SK-MEL-5 (cell line): Measurements from ENCODE around the gene CCDC91. TPM values are rescaled to one million over a fixed set of nuclear protein-coding genes. Genes with fewer than 3 reads are reported as not detected.
"Not testable (repeated sequence)": the region's sequence is repeated elsewhere in the genome, so short reads cannot be mapped to it uniquely, and the experiment has no call there.

Source experiments
- DNase-seq: peaks from one replicate; pipeline ENCODE4 v3.0.0-alpha.2; 2016; ENCODE audit warnings: low read depth, low spot score
- in situ Hi-C: cut with HindIII; loops from 2 replicates; pipeline ENCODE4 v1.10.0; 2016; ENCODE audit warnings: low sequenced_read_pairs, high pct_unique_total_duplicates, low pct_unique_long_range_greater_than_20kb
- total RNA-seq: library from RNA; depleted of rRNA; stranded (reverse); fragments of >200 nt; shearing (Covaris generic); gene quantifications from 2 replicates; pipeline ENCODE4 v1.2.3, GENCODE V29; 2014

The CCDC91 gene
- total RNA-seq, 1 experiment from 2014 or later, result 22.7 TPM

DNA sequence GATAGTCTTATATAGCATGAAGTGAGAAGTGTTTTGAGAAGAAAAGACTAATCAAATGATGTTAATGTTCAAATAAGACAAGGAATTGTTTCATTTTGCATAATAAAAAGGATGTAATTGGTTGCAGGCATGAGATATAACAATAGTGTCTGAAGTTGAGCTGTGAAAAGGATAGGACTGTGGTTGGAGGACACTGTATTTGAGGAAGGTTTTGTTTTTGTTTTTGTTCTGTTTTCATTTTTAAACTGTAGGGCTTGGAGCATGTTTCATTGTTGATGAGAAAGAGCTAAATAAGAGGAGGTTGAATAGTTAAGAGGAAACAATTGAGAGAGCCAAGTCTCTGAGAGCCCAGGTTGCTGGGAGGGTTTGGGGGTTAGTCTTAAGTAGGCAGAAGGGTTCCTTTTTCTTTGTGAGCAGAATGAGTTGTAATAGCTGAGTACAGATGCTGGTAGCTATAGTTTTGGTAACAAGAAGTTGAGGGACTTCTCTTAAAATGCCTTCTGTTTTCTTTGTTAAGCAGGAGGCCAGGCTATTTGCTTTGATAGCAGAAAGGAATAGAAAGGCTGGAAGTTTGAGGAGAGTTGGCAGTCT, 58.4 kb downstream of the CCDC91 start:
- in situ Hi-C loops, result no loop called here
- no peak for DNase-seq

DNA sequence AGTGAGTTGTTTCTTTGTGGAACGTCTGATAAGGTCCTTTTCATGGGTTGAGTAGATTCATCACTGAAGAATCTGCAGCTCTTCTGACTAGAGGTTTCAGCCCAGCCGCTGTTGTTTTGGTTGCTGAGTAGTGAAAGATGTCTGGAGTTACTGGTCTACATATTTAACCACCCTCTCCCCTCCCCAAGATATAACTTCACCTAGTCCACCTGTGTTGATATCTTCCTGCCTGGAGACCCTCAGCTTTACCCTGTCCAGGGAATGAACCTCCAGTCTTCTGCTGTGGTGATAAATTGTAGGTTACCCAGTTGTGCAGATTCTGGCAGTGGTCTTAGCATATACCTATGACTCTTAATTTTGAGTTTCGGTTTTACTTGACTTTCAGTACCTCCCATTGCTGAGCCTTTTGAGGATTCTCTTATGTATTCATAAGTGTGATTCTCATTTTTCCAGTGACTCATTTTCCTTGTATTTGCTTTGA, 62.9 kb downstream of the CCDC91 start:
- no peak for DNase-seq
- in situ Hi-C loops, result no loop called here

DNA sequence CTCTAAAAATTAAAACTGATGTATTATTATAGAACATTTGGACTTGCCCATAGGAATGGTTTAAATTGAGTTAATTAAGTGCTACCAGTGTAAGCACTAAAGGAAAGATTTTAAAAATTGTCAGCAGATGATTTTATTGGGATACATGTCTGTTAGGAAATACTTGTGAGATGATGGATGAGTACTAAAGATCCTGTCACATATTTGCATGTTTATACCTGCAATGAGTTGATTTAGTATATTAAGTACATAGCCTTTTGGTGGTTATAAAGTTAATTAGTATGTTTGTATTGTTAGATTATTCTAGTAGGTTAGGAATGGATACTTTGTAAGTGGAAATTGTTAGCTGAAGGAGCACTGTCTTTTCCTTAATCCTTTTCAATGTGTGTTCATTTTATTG, 67.2 kb downstream of the CCDC91 start:
- in situ Hi-C loops, result no loop called here
- no peak for DNase-seq

DNA sequence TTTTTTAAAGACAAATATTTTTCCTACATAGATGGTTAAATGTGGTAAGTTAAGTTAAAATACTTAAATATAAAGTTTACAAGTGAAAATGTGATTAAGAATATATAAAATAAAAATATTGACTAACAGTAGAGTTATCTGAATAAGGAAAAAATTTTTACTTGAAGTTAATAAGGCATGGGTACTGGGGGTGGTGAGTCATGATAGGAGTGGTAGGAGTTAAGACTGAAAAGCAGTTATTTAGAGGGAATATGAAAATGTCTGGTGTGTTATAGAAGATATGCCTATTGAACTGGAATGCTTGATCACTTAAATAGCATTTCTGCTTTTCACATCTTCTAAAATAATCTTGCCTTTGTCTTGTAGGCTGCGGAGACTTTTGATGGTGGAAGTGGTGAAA, 68.7 kb downstream of the CCDC91 start:
- in situ Hi-C loops, result no loop called here
- DNase-seq, result no peak

DNA sequence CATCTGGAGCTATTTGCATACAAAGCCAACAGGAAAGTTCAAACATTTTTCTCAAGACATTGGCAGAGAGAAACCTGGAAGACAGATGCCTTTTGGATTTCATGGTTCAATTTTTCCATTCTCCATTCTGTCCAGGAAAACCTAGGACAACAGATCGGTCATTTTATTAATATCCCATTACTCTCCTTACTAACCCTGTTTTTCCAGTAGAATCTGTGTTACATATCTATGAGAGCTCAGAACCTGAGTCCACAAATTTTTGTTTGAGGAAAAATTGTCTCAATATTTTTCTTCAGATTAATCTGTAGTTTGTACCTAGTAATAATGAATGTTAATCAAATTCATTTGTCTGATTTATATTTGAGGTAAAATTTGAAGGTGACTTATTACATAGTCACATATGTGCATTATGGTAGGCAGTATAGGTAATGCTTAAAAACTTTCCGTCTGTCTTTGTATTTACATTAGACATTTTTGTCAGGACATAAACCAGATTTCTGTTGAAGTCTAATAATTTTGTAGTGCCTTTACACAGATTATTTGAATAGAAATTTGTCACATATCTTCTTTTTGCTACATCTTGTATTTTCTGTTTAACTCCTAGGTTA, 75.3 kb downstream of the CCDC91 start:
- in situ Hi-C loops, result no loop called here
- DNase-seq, result no peak

DNA sequence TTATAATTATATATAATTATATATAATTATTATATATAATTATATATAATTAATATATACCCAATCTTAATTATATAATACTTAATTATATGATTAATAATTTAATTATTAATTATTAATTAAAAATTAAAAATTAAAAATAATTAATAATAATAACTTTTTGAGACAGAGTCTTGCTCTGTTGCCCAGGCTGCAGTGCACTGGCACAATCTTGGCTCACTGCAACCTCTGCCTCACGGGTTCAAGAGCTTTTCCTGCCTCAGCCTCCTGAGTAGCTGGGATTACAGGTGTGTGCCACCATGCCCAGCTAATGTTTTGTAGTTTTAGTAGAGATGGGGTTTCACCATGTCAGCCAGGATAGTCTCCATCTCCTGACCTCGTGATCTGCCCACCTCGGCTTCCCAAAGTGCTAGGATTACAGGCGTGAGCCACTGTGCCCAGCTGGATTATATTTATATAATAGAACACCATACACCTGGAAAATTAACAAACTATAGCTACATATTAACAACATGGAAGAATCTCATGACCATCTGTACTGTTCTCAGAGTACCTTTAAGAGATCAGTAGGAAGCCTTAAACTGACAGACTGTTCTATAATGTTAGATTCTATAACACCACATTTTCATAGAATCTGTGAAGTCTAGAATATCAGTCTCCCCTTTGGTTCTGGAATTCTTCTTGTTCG, 77.8 kb downstream of the CCDC91 start:
- in situ Hi-C loops, result not testable (repeated sequence)

DNA sequence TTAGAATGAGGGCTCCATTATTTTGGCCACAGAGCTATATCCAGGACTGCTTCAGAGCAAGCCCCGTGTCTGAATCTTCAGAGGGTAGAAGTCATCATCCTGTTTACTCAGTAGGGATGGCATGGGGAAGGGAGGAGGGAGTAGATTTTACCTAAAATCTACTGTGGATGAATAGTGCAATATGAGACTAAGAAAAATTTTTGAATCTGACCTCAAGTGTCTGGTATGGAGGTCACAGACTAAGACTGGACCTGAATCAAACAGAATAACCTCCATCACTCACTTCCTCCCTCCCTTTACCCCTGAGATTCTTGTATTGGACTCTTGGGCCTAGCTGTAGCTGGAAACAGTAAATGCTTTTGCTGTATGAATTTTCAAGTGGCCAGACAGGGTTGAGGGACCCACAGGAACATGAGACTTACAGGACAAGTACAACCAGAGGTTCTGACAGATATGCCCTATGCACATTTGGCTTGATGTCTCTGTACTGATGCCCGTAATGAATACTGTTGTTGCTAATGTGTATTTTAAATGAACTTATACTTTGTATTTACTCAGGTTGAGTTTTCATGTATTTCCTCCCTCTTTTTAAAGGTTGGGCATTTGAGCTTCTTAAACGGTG, 78.5 kb downstream of the CCDC91 start:
- in situ Hi-C loops, result no loop called here
- DNase-seq, result no peak

More for the DNA sequence above, 77.8 kb downstream of the CCDC91 start:
- DNase-seq, result not testable (repeated sequence)

DNA sequence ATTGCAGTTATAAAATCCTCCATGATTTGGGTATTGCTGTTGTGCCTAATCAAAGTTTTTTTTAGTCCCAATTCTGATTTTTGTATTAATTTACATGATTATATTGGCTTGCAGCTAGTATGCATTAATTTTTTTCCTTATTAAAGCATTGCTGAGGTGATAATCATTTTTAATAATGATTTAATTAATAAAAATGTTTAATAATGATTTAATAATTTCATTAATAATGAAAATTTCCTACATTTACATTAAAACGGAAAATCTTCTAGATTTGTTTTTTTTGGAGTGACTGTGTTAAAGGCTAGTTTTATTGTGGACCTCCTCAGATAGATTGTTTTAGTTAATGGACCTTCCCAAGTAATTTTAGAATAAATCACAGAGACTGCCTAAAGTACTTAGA, 79.6 kb downstream of the CCDC91 start:
- in situ Hi-C loops, result no loop called here
- DNase-seq, result no peak

DNA sequence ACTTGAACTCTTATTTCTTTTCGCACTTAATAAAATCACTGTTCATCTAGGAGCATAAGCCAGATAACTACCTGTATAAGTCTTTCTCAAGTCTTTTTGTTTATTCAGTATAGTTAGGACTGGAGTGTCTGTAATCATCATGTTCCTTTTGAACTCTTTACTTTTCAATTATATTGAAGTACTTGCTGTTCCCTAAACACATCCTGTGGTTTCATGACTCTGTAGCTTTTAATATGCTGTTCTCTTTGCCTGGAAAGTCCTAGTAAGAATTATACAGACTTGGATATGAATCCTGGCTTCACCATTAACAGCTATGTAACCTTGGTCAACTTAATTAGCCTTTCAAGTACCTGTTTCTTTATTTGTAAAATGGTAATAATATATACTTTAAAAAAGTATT, 88.2 kb downstream of the CCDC91 start:
- in situ Hi-C loops, result no loop called here
- DNase-seq, result no peak

DNA sequence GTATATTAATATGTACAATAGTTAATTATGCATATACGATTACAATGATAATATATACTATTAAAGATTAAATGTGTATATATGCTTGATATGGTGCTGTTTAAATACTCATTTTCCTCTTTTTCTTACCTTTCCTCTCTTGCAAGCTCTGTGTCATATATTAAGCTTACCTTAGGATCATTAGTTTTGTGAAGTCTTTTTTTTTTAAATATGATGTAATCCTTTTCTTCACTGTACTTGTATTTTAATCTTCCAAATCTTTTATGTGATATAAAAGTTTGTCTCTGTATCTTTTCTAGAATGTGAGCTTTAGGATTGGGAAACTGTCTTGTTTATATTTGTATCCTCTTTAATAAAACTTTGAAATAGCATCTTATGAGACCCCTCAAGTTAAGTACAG, 88.7 kb downstream of the CCDC91 start:
- DNase-seq, result no peak
- in situ Hi-C loops, result no loop called here

DNA sequence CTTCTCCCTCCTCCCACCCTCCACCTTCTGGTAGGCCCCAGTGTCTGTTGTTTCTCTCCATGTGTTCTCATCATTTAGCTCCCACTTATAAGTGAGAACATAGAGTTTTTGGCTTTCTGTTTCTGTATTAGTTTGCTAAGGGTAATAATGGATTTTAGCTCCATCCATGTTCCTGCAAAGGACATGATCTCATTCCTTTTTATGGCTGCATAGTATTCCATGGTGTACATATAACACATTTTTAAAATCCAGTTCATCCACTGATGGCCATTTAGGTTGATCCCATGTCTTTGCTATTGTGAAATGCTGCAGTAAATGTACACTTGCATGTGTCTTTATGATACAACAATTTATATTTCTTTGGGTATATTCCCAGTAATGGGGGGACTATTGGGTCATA, 96.1 kb downstream of the CCDC91 start:
- DNase-seq, result no peak
- in situ Hi-C loops, result no loop called here

DNA sequence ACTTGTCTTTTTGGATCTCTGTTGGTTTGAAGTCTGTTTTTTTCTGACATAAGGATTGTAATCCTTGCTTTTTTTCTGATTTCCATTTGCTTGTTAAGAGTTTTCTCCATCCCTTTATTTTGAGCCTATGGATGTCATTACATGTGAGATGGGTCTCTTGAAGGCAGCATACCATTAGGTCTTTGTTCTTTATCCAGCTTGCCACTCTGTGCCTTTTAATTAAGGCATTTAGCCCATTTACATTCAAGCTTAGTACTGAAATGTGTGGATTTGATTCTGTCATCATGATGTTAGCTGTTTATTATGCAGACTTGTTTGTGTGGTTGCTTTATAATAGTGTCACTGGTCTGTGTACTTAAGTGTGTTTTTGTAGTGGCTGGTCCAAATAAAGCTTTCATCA, 100.0 kb downstream of the CCDC91 start:
- no peak for DNase-seq
- in situ Hi-C loops, result no loop called here

DNA sequence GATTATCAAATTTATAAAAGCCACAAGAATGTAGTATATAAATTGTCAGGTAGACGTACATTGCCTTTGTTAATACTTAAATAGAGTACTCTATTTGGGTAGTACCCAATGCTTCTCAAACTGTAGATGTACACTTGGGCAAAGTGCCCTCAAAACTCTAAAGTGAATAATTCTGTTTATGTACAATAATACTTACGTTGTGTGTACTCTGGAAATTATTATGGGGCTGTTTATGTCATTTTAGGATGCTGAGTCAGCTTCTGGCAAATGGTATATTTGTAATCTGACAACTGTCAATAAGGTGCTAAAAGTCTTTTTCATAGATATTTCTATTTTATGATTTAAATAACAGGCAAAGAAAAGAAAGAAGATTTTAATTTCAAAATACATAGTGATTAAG, 102.4 kb downstream of the CCDC91 start:
- in situ Hi-C loops, result no loop called here
- DNase-seq, result no peak

DNA sequence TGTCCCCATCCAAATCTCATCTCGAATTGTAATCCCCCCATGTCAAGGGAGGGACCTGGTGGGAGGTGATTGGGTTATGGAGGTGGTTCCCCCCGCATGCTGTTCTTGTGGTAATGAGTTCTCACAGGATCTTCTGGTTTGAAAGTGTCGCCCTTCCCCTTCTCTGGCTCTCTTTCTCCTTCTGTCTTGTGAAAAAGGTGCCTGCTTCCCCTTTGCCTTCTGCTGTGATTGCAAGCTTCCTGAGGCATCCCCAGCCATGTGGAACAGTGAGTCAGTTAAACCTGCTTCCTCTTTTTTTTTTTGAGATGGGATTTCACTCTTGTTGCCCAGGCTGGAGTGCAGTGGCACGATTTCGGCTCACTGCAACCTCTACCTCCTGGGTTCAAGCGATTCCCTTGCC, 104.0 kb downstream of the CCDC91 start:
- in situ Hi-C loops, result no loop called here
- DNase-seq, result no peak

DNA sequence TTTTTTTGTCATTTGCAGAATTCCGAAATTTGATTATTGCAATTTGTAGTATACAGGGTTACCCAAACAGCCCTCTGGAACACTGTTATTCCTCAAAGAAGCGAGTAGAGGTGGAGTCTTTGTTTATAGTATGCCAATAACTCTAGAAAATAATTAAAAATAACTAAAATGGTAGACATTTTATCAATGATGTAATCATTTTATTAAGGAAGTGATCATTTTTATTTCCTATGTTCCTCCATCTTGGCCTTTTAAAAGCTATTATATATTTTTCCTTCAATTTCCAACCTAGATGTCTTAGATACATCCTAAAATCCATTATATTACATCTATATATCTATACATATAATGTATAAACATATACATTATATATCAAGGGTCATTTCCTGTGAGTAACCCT, 106.0 kb downstream of the CCDC91 start:
- DNase-seq, result no peak
- in situ Hi-C loops, result no loop called here

DNA sequence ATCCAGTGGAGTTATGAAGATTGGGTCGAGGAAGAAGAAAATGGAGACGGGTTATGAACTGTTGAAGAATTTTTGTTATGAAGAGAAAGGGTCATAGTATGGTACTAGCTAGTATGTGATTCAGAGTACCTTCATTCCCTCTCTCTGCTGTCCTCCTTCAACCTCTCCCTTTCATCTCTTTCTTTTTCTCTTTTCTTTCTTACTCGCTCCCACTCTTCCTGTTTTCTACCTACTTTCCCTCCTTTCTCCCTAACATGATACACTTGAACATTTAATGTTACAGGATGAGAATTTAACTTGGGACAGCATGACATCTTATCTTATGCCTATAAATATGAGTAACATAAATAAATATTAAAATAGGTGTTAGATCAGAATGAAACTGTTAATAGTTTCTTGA, 112.9 kb downstream of the CCDC91 start:
- in situ Hi-C loops, result no loop called here
- DNase-seq, result no peak

DNA sequence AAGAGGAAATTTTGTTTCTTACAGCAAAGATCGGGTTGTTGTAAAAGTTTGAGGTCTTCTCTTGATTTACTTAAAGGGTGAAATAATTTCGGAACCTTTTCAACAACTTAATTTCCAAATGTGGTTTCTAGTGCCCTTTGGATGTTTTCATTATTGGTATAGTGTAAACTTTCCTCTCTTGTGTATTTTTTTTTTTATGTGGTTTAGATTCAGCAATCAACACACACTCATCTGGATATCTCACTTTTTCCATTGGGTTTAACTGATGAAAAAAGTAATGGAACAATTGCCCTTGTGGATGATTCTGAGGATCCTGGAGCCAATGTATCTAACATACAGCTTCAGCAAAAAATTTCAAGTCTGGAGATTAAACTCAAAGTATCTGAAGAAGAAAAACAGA, 116.3 kb downstream of the CCDC91 start:
- no peak for DNase-seq

DNA sequence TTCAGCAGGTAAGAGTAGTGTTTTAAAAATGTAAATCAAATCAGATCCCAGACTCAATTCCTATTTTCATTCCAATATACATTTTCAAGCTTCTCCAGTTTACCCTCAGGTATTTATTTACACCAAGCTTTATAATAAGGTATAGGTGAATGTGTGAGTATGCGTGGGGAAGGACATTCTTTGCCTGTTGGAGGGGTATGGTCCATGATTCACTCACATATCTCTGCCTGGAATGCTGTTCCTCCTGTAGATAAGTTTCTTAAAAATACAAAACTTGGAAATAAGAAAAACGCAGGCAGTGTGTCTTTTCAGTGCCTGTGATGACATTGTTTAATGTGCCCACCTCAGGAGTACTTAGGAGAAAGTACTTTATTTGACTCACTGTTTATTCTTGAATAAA, 118.6 kb downstream of the CCDC91 start:
- in situ Hi-C loops, result no loop called here
- DNase-seq, result no peak

More for the DNA sequence above, 116.3 kb downstream of the CCDC91 start:
- in situ Hi-C loops, result no loop called here

DNA sequence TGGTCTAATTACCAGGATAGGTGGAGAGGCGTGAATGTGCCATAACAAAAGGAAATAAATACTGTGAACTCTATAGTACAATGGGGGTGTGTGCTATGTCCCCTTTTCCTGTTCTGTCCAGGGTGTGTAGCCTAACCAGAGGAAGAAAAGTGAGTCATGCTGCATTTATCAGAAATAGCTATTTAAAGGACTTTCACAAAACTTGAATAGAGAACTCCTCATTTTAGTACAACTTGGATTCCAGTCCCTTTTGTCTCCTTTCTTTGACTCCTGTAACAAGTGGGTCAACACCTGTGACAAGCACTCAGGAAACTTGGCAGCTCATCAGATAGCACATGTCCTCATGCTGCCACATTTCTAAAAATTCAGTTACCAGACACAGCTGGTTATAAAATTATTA, 123.4 kb downstream of the CCDC91 start:
- DNase-seq, result no peak
- in situ Hi-C loops, result no loop called here
